Raji (cell line): ENCODE results near the gene ARHGAP44.

Experiments
- POLR2A ChIP-seq: IDR thresholded peaks from 2 replicates; pipeline ENCODE4 v1.6.1; 2011; ENCODE audit warnings: low read depth, low read length, control low read depth; ENCODE audit not compliant: insufficient read depth

ARHGAP44 gene, protein sequence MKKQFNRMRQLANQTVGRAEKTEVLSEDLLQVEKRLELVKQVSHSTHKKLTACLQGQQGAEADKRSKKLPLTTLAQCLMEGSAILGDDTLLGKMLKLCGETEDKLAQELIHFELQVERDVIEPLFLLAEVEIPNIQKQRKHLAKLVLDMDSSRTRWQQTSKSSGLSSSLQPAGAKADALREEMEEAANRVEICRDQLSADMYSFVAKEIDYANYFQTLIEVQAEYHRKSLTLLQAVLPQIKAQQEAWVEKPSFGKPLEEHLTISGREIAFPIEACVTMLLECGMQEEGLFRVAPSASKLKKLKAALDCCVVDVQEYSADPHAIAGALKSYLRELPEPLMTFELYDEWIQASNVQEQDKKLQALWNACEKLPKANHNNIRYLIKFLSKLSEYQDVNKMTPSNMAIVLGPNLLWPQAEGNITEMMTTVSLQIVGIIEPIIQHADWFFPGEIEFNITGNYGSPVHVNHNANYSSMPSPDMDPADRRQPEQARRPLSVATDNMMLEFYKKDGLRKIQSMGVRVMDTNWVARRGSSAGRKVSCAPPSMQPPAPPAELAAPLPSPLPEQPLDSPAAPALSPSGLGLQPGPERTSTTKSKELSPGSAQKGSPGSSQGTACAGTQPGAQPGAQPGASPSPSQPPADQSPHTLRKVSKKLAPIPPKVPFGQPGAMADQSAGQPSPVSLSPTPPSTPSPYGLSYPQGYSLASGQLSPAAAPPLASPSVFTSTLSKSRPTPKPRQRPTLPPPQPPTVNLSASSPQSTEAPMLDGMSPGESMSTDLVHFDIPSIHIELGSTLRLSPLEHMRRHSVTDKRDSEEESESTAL

GRCh38 chr17:12789481-12790248, at the start of gene ARHGAP44:
Gene ARHGAP44 (plus strand): TSS chr17:12789498. CDS start chr17:12789839, 341 bp downstream.
- peak; percentile 53 for TF ChIP-seq POLR2A

GRCh38 chr17:12739500-12739899, 49.8 kb upstream of the ARHGAP44 start:
- TF ChIP-seq POLR2A, result no peak

DNA sequence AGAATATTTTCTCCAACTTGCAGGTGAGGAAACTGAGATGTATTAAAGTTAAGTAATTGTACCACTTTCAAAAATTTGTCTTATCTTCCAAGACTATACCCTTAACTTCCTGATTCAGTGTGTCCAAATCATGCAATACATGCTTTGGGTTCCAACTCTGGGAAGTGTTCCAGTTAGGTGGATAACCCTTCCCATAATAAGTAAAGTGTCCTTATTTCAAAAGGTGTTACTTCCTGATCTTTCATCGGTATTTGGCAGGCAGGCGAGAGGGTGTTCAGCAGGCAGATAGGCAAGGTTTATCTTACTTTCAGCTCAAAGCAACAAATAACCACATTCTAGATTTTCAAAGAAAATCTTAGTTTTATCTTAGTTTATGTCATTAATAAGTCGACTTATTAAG, 46.3 kb upstream of the ARHGAP44 start:
- no peak for TF ChIP-seq POLR2A

GRCh38 chr17:12744298-12744697, 45.0 kb upstream of the ARHGAP44 start:
- no peak for TF ChIP-seq POLR2A

GRCh38 chr17:12744786-12745185, 44.5 kb upstream of the ARHGAP44 start:
- no peak for TF ChIP-seq POLR2A

DNA sequence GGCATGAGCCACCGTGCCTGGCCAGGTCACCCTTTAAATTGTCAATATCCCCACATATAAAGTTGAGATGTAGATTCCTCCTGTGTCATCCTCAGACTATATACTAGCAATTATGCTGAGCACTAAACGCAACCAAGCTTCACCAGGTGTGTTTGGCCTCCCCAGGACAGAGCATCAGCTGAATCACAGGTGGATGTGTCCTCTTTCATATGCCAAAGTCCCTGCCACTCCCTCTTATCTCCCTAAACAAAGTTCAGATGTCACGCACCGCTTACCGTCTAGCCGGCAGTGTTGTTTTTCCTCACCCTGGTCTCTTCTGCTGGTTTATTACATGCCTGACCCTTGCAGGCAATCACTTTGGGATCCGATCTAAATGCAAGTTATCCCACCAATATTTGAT, 43.8 kb upstream of the ARHGAP44 start:
- no peak for TF ChIP-seq POLR2A

- no peak for TF ChIP-seq POLR2A
Observed at GRCh38 chr17:12756786-12757185, 32.5 kb upstream of the ARHGAP44 start.

DNA sequence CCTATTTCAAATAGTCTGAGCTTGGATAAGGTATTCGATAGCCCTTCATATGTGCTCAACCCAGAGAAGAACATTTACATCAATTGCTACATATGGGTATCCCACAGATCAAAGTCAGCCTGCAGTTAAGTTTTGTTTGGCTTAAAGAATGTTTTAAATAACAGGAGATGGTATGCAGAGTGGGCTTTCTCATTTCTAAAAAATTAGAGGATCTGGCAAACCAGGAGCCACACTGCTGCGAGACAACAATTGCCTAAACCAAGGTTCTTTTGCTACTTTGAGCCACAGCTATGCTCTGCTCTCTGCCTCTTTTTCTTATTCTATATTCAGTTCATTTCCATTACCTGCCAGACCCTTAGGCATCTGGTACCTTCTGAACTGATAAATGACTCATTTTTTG, 30.2 kb upstream of the ARHGAP44 start:
- no peak for TF ChIP-seq POLR2A

DNA sequence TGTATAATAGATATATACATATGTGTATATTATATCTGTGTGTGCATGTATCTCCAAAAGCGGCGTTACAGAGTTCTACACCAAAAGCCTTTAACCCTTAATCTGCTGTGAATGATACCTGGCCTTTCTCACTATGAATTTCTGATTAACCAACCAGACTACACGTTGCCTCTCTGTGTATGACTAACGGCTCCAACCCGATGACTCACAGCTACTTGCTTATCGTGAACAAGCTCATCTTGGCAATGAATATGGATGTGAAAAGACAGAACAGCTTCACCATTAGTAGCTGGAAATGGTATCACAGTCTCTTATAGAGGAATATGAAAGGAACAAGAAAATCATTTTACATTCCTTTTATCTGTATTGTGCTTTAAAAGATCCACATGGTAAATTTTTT, 23.8 kb upstream of the ARHGAP44 start:
- no peak for TF ChIP-seq POLR2A

DNA sequence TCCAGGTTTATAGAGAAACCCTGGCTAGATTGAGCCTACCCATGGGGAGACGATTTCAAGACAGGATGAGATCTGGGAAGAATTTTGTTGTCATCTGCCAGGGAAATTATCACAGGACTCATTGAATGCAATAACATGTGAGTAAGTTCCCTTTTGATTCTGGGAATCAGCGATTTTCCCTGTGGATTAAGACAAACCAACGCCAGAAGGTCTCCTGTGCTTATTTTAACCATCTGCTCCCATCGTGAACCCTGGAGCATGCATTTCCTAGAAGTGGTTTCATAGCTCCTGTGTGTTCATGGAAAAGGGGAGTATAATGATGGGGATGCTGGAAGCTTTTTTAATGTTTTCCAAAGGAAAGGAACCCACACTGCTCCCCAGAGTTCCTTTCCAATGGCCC, 21.0 kb upstream of the ARHGAP44 start:
- TF ChIP-seq POLR2A, result no peak

DNA sequence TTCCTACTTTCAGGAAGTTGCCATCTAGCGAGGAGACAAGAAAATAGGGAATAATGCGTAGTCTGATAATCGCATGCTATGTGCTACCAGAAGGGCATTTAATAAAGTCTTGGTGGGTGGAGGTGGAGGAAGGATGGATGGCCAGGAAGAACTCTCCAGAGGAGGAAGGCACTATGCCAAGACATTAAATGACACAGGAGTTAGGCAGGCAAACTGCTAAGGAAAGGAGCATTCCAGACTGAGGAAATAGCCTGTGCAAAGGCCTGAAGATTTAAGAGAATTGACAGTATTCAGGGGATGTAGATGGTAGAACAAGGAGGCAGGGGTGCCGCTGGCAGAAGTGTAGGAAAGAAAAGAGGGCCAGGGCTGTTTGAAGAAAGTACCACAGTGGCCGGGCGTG, 19.3 kb upstream of the ARHGAP44 start:
- TF ChIP-seq POLR2A, result no peak

GRCh38 chr17:12773153-12773552, 16.1 kb upstream of the ARHGAP44 start:
- no peak for TF ChIP-seq POLR2A

DNA sequence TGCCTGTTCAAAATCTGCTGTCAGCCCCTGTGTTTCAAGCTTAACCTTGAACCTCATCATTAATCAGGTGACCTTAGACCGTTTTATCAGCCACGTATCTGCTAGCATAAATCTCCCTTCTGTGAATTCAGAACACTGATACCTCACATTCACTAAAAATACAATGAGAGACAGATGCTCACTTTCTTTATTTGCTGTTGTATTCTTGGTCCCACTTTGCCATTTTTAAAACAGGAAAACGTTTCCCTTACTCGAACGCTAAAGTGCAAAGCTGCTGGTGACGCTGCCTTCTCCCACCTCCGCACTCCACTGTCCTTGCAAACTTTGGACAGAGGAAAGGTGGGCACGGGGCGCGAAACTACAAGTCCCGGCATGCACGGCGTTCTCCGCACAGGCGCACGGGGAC, 220 bp upstream of the ARHGAP44 start:
- no peak for TF ChIP-seq POLR2A

DNA sequence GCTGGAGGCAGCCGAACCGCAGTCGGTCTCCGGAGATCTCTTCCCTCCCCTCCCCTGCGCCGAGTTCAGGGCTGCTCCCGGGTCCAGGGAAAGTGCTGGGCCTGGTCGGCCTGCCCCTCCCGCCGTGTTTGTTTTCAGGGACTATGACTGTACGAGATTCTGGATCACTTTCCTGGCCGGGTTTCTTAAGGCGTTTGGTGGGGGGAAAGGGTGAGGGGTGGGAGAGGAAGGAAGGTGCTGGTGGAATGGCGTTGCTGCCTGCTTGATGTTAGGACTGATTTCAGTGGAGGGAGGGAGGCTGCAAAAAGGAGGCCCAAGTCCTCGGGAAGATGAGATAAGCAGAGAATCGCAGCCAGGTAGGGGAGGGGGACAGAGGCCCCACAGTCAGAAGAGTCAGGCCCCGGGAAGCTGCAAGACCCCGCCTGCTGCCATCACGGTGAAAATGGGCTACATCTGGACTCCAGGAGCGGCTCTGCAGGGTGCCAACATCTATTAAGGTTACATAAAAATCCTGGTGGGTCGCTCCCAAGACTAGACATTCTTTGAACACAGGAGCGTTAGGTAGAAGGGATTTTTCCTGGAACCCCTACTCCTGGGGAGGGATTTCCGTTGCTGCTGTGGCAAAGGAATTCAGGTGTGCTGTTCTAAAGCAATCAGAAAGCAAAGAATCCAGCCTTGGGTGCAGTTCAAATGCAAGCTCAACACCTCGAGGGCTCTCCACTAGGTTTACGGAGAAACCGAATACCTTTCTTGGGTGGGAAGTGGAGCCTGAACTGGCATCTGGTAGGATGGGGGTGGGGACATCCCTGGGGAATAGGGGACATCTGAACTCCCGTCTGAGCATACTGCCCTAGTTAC, 1.2 kb downstream of the ARHGAP44 start:
- TF ChIP-seq POLR2A, result no peak
